Osteoblast (primary cell): ENCODE measurements around the gene S100A1. TPM values are rescaled to one million over a fixed set of nuclear protein-coding genes. Genes with fewer than 3 reads are reported as not detected.

ENCODE experiments used
- DNase-seq: peaks from one replicate; pipeline ENCODE4 v3.0.0; 2011; ENCODE audit warnings: low spot score, mixed read lengths; ENCODE audit not compliant: insufficient read length; ENCODE audit errors: missing footprints
- H2AFZ ChIP-seq: 2 replicates; pipeline ENCODE4 v1.6.0; 2011; ENCODE audit warnings: mild to moderate bottlenecking, low read length
- H3K27ac ChIP-seq: 2 replicates; pipeline ENCODE4 v1.5.1; 2011; ENCODE audit warnings: mild to moderate bottlenecking, low read depth, low read length, moderate library complexity
- H3K27me3 ChIP-seq: 2 replicates; pipeline ENCODE4 v1.6.0; 2012; ENCODE audit warnings: mild to moderate bottlenecking, control low read depth, inconsistent platforms, low read length, moderate library complexity; ENCODE audit not compliant: insufficient read depth
- H3K36me3 ChIP-seq: 2 replicates; pipeline ENCODE4 v1.5.1; 2011; ENCODE audit warnings: mild to moderate bottlenecking, low read length, control low read depth, moderate library complexity; ENCODE audit not compliant: insufficient read depth
- H3K4me1 ChIP-seq: 2 replicates; pipeline ENCODE4 v1.5.1; 2011; ENCODE audit warnings: mild to moderate bottlenecking, low read length, control low read depth, moderate library complexity; ENCODE audit not compliant: insufficient read depth
- H3K4me2 ChIP-seq: 2 replicates; pipeline ENCODE4 v1.6.0; 2011; ENCODE audit warnings: mild to moderate bottlenecking, low read length; ENCODE audit not compliant: insufficient read depth
- H3K4me3 ChIP-seq: fragments of 200-600 bp; sonication (generic); 3 replicates; pipeline ENCODE4 v1.5.1; 2012; ENCODE audit warnings: mild to moderate bottlenecking, low read length, inconsistent platforms; ENCODE audit not compliant: insufficient read depth
- H3K79me2 ChIP-seq: 2 replicates; pipeline ENCODE4 v1.6.0; 2012; ENCODE audit warnings: mild to moderate bottlenecking, low read length, control low read depth, inconsistent platforms; ENCODE audit not compliant: insufficient read depth
- H3K9me3 ChIP-seq: 2 replicates; pipeline ENCODE4 v1.5.1; 2011; ENCODE audit warnings: low read depth, low read length, control low read depth
- H4K20me1 ChIP-seq: 2 replicates; pipeline ENCODE4 v1.6.0; 2012; ENCODE audit warnings: mild to moderate bottlenecking, low read length, control low read depth; ENCODE audit not compliant: insufficient read depth
- CTCF ChIP-seq: IDR thresholded peaks from 2 replicates; pipeline ENCODE4 v1.5.1; 2011; ENCODE audit warnings: mild to moderate bottlenecking, low read depth, low read length, moderate library complexity; ENCODE audit errors: extremely low read depth
- total RNA-seq: library from RNA; depleted of rRNA; stranded (reverse); fragments of >200 nt; gene quantifications from 2 replicates; pipeline ENCODE4 v1.2.3, GENCODE V29; 2012

Gene S100A1
- total RNA-seq, 1 donor: not detected

DNA sequence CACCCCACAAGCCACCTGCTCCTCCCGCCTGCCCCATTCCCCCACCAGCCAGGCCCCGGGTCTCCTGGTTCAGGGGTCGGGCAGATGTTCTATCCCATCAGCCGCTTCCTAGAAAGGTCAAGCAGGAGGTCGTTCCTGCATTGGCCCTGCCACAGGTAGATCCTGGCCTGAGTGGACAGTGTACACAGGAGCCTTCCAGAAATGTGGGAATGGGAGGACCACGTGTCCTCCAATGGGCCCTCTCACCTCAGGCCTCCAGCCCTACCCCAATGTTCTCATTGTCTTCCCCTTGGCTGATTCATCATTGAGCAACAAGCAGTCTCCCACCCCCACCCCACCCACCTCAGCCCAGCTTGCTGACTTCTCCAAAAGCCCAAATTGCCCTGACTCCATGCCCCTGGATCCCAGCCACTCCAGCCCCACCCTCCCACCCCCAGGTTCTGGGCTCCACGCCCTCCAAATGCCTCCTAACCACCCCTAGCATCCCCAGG, 17.4 kb upstream of the S100A1 start:
- Histone ChIP-seq H3K9me3 (no peaks in the 10 kb centered on the region), H3K36me3 (peaks cover 20% of the 10 kb centered on the region), H3K4me3 (peak overlapping the region; percentile 88), H2AFZ (no peak overlapping the region), H3K4me2 (peak overlapping the region; percentile 91), H3K27me3 (no peaks in the 10 kb centered on the region), H4K20me1 (peaks cover 24% of the 10 kb centered on the region), H3K27ac (peak overlapping the region; percentile 58), H3K4me1 (peaks cover 46% of the 10 kb centered on the region), H3K79me2 (peaks cover 71% of the 10 kb centered on the region)
- TF ChIP-seq CTCF: no peak
- peak; percentile 87 for DNase-seq

DNA sequence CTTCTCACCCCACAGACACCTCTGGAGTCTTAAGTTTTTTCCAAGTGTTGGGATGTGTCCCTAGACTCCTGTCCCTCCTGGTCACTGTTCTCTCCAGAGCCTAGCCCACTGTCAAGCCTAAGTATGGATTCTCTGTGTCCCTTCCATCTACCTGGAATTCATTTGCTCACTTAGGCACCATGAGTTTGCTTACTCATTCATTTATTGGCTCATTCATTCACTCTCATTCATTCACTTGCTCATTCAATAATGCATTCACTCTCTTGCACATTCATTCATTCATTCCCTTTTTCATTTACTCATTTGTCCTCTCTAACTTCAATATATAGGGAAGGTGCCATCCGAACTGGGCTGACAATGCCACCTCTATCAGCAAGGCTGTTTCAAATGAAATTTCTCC, 16.9 kb upstream of the S100A1 start:
- peaks cover 16% of the 10 kb centered on the region for H3K36me3 ChIP-seq
- peak overlapping the region; percentile 91 for H3K4me2 ChIP-seq
- no peaks in the 10 kb centered on the region for H3K9me3 ChIP-seq
- peaks cover 46% of the 10 kb centered on the region for H3K4me1 ChIP-seq
- no peaks in the 10 kb centered on the region for H3K27me3 ChIP-seq
- H3K27ac ChIP-seq: peak overlapping the region; percentile 78
- H3K4me3 ChIP-seq: peak overlapping the region; percentile 88
- peaks cover 69% of the 10 kb centered on the region for H3K79me2 ChIP-seq
- no peak overlapping the region for H2AFZ ChIP-seq
- TF ChIP-seq CTCF: no peak
- no peak for DNase-seq
- H4K20me1 ChIP-seq: peaks cover 24% of the 10 kb centered on the region

- peak overlapping the region; percentile 78 for H3K27ac ChIP-seq
- H3K4me3 ChIP-seq: peak overlapping the region; percentile 88
- no peak for TF ChIP-seq CTCF
- H2AFZ ChIP-seq: peak overlapping the region; percentile 43
- H3K9me3 ChIP-seq: no peaks in the 10 kb centered on the region
- no peak for DNase-seq
- H4K20me1 ChIP-seq: peaks cover 20% of the 10 kb centered on the region
- peaks cover 60% of the 10 kb centered on the region for H3K79me2 ChIP-seq
- peak overlapping the region; percentile 91 for H3K4me2 ChIP-seq
- H3K4me1 ChIP-seq: peaks cover 46% of the 10 kb centered on the region
- no peaks in the 10 kb centered on the region for H3K27me3 ChIP-seq
- H3K36me3 ChIP-seq: peaks cover 7% of the 10 kb centered on the region
These were observed 16.0 kb upstream of the S100A1 start for GRCh38 chr1:153612111-153612754.

DNA sequence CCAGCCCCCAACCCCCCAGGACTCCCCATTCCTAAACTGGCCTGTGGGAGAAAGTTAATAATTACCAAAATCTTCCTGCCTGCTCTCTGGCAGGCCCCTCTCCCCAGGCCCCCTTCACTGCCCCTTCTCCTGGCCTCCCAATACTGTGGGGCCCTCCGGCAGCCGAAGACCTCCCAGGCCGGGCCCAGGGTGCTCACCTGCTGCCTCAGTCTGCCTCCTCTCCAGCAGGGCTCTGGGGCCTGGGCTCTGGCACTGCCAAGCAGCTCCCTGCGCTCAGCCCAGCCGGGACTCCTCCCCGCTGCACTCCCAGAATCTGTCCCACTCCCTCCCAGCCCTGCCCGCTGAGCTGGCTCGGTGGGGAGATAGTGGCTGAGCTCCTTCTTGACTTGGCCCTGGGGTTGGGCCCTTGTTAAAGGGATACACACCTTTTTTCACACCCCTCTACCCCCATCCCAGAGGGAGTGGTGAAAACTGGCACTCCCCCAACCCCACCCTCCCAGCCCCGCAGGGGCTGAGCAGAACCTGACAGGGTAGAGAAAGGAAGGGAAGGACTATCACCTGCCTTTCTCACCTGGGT, 15.4 kb upstream of the S100A1 start, which contains the start of gene S100A16:
Gene S100A16 (minus strand): TSS at position 383 of the 577 bp plus-strand sequence. CDS start 4,986 bp downstream, outside the sequence.
- Histone ChIP-seq H3K27me3 (no peaks in the 10 kb centered on the region), H3K4me3 (peak within 1 kb of the TSS; percentile 88), H3K27ac (peak within 1 kb of the TSS; percentile 78), H3K4me2 (peak within 1 kb of the TSS; percentile 91), H2AFZ (peak within 1 kb of the TSS; percentile 60), H4K20me1 (peaks cover 18% of the 10 kb centered on the region), H3K9me3 (no peaks in the 10 kb centered on the region), H3K4me1 (peaks cover 46% of the 10 kb centered on the region), H3K79me2 (peaks cover 54% of the 10 kb centered on the region), H3K36me3 (peaks cover 2% of the 10 kb centered on the region)
- peak; percentile 98 for DNase-seq
- TF ChIP-seq CTCF: no peak
